HEK293 (cell line): Measurements from ENCODE around the gene ATXN2.
"Not testable (repeated sequence)": the region's sequence is repeated elsewhere in the genome, so short reads cannot be mapped to it uniquely, and the experiment has no call there.

ENCODE experiments used
- MZF1 ChIP-seq: fragments of 450-650 bp; formaldehyde crosslinking; IDR thresholded peaks from 2 replicates; pipeline ENCODE4 v1.5.1; 2017; ENCODE audit warnings: missing biosample characterization, missing genetic modification characterization, borderline replicate concordance
- ZNF670 ChIP-seq: fragments of 450-650 bp; formaldehyde crosslinking; IDR thresholded peaks from 2 replicates; pipeline ENCODE4 v1.5.1; 2016; ENCODE audit warnings: missing biosample characterization, missing genetic modification characterization, low read depth
- TF ChIP-seq, protein P1 (sequence below): fragments of 450-650 bp; formaldehyde crosslinking; IDR thresholded peaks from 2 replicates; pipeline ENCODE4 v1.5.1; 2017; ENCODE audit warnings: missing biosample characterization, missing genetic modification characterization
- TF ChIP-seq, protein P2 (sequence below): fragments of 450-650 bp; formaldehyde crosslinking; IDR thresholded peaks from 2 replicates; pipeline ENCODE4 v1.5.1; 2016; ENCODE audit warnings: missing biosample characterization, missing genetic modification characterization
- TF ChIP-seq, protein P3 (sequence below): fragments of 450-650 bp; formaldehyde crosslinking; IDR thresholded peaks from 2 replicates; pipeline ENCODE4 v1.5.1; 2016; ENCODE audit warnings: missing biosample characterization, missing genetic modification characterization

DNA sequence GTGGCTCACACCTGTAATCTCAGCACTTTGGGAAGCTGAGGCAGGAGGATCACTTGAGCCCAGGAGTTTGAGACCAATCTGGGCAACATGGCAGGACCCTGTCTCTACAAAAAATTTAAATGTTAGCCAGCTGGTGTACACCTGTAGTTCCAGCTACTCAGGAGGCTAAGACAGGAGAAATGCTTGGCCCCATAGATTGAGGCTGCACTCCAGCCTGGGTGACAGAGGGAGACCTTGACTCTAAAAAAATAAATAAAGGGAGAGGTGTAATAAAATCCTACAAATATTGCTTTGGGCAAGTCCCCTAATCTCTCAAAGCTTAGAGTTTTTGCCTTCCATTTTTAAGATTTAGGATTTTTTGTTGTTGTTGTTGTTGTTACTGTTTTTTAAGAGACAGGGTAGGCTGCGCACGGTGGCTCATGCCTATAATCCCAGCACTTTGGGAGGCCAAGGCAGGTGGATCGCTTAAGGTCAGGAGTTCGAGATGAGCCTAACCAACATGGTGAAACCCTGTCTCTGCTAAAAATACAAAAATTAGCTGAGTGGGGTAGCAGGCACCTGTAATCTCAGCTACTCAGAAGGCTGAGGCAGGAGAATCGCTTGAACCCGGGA lies 7.6 kb downstream of the ATXN2 start:
- TF ChIP-seq, protein P1, sequence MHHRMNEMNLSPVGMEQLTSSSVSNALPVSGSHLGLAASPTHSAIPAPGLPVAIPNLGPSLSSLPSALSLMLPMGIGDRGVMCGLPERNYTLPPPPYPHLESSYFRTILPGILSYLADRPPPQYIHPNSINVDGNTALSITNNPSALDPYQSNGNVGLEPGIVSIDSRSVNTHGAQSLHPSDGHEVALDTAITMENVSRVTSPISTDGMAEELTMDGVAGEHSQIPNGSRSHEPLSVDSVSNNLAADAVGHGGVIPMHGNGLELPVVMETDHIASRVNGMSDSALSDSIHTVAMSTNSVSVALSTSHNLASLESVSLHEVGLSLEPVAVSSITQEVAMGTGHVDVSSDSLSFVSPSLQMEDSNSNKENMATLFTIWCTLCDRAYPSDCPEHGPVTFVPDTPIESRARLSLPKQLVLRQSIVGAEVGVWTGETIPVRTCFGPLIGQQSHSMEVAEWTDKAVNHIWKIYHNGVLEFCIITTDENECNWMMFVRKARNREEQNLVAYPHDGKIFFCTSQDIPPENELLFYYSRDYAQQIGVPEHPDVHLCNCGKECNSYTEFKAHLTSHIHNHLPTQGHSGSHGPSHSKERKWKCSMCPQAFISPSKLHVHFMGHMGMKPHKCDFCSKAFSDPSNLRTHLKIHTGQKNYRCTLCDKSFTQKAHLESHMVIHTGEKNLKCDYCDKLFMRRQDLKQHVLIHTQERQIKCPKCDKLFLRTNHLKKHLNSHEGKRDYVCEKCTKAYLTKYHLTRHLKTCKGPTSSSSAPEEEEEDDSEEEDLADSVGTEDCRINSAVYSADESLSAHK (tag by site-specific recombination): not testable (repeated sequence)
- TF ChIP-seq, protein P2, sequence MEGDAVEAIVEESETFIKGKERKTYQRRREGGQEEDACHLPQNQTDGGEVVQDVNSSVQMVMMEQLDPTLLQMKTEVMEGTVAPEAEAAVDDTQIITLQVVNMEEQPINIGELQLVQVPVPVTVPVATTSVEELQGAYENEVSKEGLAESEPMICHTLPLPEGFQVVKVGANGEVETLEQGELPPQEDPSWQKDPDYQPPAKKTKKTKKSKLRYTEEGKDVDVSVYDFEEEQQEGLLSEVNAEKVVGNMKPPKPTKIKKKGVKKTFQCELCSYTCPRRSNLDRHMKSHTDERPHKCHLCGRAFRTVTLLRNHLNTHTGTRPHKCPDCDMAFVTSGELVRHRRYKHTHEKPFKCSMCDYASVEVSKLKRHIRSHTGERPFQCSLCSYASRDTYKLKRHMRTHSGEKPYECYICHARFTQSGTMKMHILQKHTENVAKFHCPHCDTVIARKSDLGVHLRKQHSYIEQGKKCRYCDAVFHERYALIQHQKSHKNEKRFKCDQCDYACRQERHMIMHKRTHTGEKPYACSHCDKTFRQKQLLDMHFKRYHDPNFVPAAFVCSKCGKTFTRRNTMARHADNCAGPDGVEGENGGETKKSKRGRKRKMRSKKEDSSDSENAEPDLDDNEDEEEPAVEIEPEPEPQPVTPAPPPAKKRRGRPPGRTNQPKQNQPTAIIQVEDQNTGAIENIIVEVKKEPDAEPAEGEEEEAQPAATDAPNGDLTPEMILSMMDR (tag by site-specific recombination): not testable (repeated sequence)
- not testable (repeated sequence) for TF ChIP-seq MZF1; ZNF670 (tag by site-specific recombination)
- TF ChIP-seq, protein P3, sequence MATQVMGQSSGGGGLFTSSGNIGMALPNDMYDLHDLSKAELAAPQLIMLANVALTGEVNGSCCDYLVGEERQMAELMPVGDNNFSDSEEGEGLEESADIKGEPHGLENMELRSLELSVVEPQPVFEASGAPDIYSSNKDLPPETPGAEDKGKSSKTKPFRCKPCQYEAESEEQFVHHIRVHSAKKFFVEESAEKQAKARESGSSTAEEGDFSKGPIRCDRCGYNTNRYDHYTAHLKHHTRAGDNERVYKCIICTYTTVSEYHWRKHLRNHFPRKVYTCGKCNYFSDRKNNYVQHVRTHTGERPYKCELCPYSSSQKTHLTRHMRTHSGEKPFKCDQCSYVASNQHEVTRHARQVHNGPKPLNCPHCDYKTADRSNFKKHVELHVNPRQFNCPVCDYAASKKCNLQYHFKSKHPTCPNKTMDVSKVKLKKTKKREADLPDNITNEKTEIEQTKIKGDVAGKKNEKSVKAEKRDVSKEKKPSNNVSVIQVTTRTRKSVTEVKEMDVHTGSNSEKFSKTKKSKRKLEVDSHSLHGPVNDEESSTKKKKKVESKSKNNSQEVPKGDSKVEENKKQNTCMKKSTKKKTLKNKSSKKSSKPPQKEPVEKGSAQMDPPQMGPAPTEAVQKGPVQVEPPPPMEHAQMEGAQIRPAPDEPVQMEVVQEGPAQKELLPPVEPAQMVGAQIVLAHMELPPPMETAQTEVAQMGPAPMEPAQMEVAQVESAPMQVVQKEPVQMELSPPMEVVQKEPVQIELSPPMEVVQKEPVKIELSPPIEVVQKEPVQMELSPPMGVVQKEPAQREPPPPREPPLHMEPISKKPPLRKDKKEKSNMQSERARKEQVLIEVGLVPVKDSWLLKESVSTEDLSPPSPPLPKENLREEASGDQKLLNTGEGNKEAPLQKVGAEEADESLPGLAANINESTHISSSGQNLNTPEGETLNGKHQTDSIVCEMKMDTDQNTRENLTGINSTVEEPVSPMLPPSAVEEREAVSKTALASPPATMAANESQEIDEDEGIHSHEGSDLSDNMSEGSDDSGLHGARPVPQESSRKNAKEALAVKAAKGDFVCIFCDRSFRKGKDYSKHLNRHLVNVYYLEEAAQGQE (tag by site-specific recombination): not testable (repeated sequence)
